Suppressor macrophage treated with lipopolysaccharide for 4 hours (primary cell): ENCODE data around the gene SLC40A1.
"Not testable (repeated sequence)": the region's sequence is repeated elsewhere in the genome, so short reads cannot be mapped to it uniquely, and the experiment has no call there.

Experiments used
- DNase-seq: peaks from one replicate; pipeline ENCODE4 v3.0.0-alpha.2; 2020

The SLC40A1 gene, protein sequence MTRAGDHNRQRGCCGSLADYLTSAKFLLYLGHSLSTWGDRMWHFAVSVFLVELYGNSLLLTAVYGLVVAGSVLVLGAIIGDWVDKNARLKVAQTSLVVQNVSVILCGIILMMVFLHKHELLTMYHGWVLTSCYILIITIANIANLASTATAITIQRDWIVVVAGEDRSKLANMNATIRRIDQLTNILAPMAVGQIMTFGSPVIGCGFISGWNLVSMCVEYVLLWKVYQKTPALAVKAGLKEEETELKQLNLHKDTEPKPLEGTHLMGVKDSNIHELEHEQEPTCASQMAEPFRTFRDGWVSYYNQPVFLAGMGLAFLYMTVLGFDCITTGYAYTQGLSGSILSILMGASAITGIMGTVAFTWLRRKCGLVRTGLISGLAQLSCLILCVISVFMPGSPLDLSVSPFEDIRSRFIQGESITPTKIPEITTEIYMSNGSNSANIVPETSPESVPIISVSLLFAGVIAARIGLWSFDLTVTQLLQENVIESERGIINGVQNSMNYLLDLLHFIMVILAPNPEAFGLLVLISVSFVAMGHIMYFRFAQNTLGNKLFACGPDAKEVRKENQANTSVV

DNA sequence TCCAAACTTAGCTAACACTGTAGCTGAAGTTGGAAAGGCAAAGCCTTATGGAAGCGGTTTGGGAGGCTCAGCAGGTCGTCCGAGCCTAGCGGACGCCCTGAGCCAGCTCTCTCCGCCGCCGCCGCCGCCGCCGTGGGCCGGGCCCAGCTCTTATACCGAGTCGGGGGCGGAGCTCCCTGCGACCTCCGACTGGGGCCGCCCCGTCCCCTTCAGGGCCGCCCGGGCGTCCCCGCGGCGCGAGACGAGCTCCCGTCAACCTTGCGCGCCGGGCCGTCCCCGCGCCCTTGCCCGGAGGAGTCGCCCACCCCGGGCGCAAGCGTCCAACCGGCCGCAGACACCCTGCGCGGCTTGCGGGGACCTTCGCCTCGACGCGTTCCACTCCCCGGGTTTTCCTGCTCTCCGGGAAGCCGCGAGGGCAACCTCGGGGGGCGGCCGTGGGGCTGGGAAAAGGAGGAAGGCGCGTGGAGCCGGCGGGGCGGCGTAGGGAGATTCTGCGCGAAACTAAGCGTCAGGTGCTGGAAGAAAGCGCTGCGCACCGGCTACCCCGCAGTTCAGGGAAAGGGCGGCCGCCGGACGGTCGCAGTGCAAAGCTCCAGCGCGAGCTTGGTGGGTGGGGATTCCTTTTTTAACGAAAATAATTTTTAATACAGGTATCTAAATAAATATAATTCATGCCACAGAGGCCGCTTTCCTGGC is at the start of gene SLC40A1:
Gene SLC40A1 (minus strand): TSS at position 129 of the 696 bp plus-strand sequence. CDS start 326 bp downstream, outside the sequence.
- peak; percentile 48 for DNase-seq

DNA sequence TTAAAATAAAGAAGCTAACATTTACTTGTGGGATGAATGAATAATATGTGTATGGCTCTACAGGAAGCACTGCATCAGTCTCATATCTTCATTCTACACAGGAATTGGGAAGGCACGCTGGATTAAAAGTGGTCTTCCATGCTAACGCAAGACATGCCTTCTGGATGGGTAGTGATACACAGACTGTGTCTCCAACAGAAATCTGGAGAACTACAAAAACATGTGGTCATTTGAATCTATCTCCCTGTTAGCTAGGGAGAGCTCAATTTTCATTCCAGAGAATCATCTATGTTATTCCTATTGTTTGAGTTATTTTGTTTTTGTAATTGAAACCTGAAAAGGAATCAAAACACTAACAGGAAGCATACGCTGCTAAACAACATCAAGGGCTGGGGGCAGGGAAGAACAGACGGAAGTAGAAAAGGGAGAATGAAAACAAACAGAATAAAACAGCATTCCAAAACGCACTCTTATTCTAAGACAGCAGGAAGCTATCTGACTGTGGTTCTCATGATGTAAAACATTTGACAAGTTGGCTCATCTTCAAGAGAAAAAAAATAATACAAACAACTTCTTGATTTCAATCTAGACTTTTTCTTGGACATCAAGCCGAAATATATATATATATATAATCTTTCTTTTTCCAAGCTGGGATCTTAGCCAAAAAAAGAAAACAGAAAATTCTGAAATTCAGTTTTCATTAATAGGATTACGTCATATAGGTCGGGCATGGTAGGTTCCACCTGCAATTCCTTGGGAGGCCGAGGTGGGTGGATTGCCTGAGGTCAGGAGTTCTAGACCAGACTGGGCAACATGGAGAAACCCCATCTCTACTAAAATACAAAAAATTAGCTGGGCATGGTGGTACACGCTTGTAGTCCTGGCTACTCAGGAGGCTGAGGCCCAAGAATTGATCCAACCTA is 49.2 kb upstream of the SLC40A1 start:
- DNase-seq, result no peak

DNA sequence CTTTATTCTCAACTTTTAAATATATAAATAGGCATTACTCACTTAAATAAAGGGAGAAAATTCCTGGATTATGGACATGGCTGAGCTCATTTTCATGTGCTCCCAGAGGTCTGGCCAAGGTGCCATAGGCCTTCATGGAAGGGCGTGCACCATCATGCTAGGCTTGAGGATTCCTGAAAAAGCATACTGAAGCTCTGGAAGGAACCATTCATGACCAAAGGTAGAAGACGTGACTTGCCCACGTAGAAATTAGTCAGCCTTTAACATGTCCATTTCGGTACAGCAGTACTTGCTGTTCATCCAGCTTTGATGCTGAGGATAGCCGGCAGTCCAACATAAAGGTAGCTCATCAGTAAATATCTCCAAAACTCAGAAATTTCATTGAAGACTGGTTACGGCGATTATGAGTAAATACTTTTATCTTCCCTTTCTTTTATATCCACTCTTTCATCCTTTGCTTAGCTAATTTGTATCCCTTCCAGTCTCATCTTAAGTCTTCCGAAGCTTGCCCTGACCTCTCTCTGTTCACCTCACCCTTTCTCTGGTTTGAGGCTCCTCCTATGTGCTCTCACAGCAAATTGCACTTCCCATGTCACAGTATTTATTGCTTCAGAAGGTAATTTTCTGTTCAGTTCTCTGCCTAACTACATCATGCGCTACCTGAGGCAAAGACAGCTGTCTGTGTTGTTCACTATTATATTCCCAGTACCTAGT is 48.4 kb upstream of the SLC40A1 start:
- DNase-seq, result no peak

DNA sequence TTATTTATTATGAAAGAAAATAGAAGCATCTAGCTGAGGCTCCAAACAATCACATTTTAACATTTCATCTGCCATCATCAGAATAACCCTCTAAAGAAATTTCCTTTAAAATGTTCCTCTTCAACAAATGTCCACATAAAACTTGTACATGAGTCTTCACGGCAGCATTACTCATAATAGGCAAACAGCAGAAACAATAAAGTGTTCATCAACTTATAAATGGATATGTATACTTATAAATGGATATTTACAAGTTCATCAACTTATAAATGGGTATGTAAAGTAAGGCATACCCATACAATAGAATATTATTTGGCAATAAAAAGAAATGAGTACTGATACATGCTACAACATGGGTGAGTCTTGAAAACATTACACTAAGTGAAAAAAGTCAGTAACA is 47.2 kb upstream of the SLC40A1 start:
- no peak for DNase-seq

DNA sequence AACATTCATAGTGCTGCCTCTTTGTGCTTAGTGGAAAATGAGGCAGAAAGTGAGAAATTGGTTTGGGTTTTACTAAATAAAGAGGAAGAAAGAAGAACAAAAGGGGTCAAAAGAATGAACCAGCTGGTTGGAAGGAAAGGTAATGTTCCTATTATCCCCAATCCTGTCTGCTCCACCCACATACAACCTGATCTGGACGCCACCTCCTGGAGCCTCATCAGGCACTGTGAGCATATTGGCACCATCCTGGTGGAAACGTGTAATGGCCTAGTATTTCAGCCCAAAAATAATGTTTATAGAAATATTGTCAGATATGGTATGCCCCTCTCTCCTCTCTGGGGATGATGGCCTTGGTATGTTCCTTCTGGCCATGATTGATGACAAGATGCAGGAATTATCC is 45.0 kb upstream of the SLC40A1 start:
- DNase-seq, result no peak

DNA sequence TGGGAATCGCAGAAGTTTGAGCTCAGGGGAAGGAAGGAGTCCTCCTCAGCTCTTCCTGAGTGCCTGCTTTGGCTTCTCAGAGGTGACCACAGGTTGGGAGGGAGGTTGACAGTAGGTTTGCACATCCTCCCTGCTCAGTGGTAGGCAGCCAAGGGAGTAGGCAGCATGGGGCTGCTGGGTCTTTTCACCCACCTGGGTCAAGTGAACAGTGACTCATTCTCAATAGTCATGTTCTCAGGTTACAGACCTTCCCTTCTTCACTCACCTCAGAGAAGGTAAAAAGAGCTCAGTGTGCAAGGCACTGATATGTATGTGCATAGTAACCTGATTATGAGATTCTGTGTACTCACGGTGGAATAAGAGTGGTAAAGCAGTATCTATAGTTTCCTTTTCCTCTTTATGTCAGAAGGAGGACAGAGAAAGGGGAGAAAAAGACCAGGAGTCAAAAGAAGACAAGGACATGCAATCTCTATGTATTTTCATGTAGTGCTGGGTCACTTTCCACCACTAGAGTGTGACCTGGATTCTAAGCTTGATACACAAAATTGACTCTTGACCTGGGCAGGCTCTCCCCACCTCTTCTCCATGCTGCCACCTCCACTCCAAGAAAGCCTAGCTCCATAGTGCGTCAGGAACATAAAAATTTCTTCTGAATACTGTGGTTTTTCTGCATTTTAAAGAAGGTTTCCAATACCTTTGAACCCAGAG is 44.2 kb upstream of the SLC40A1 start:
- DNase-seq, result no peak

DNA sequence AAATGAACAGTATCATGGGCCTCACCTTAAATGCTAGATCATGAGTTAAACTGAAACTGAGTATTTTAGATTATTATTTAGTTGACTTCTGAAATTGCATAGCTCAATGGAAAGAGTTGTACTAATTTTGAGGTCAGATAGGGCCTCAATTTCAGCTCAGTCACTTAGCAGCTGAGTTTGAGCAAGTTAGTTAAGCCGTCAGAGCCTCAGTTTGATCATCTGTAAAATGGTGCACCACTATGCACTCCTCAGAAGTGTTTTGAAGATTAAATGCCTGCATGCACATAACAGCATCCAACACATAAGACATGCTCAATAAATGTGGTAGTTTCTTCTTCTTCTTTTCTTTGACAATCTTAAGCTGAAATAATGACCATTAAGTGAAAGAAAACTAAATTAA is 42.5 kb upstream of the SLC40A1 start:
- no peak for DNase-seq

DNA sequence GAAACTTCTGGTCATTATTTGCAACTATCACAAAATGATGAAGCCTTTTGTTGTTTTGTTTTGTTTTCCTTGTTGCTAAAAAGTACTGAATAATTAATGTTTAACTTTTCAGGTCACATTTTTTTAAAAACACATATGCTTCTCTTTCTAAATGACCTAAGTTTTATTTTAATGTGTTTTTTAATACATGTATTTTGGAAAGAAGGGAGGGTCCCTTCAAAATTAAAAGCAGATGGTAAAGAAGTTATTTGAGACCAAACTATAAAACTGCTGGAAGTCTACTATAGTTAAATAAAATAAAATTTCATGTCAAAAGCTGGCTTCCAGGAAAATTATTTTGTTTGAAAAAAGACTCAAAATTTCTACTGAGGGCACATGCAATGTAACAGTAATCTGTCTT is 41.2 kb upstream of the SLC40A1 start:
- no peak for DNase-seq

DNA sequence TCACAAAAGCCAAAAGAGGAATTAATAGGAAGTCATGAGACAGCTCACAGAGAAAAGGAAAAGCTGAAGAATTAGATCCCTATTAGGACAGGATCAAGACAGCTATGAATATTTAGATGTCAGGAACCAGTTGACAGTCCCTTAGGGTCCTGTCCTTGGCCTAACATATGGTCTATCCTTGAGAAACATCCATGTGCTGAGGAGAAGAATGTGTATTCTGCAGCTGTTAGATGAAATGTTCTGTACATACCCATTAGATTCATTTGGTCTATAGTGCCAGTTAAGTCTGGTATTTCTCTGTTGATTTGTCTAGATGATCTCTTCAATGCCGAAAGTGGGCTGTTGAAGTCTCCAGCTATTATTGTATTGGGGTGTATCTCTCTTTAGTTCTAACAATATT is 37.6 kb upstream of the SLC40A1 start:
- no peak for DNase-seq

DNA sequence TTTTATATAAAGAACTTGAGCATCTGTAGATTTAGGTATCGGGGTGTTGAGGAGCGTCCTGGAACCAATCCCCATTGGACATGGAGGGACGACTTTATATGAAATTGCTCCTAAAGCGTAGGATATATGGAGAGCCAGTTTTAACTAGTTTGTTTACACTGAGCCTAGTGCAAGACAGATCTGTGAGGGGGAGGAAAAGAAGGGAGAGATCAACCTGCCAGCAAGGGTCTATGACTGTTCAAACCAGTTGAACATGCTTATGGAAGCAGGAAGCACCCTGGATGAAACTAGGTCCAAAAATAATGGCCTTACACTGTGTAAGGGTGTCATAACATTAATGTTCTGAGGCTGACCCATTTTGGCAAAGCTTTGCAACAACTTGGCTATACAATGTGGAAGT is 34.0 kb upstream of the SLC40A1 start:
- no peak for DNase-seq

DNA sequence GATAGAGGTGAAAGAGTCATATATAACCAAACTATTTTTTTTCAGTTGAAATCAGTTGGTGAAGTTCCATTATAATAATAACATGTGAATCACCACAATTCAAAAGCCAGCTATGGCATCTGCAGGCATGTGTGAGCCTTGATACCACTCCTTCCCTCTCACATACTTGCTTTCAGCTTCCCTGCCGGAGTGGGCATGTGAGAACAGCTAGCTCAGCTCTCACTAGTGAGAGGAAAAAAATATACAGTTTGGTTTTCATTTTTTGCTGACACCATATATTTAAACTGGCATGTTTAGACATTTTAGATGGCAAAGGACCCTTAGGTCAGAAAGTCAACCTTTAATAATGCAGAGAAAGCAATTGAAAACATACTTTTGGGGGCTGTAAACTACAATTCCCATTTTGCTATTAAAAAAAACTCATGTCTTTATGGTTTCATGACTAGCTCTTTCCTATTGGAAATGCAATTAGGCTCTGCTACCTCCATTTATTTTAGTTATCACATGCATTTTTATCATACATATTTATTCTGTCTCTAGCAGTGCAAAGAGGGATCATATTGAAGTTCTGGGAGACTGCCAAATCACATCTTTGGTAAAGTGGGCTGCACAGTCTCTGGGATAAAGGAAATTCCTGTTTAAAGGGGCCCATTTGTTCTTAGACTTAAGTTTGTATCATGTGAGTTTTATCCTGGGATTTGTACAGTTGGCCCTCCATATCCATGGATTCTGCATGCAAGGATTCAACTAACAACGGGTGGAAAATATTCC is 33.2 kb upstream of the SLC40A1 start:
- no peak for DNase-seq

DNA sequence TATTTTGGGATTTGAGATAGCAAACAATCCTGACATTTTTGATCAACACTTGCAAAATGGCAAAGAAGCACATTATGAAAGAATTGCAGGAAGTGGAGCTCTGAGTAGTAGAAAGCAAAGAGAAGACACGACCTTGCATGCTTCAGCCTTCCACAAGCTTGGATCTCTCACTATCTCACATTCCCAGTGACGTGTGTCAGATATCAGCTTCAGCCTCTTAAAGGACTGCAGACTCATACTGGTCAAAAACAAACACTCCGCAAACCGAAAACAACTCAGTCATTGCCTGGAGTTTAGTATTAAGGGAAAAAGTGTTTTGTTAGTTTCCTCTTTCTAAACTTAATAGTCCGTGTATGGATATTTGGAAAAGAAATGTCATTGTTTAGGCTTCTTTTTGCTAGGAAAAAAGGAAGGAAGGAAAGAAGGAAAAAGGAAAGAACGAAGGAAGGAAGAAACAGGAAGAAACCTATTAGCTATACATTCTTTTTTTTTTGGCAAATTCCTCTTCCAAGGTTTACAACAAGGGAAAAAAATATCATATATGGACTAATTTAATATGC is 32.6 kb upstream of the SLC40A1 start:
- DNase-seq, result peak; percentile 49

DNA sequence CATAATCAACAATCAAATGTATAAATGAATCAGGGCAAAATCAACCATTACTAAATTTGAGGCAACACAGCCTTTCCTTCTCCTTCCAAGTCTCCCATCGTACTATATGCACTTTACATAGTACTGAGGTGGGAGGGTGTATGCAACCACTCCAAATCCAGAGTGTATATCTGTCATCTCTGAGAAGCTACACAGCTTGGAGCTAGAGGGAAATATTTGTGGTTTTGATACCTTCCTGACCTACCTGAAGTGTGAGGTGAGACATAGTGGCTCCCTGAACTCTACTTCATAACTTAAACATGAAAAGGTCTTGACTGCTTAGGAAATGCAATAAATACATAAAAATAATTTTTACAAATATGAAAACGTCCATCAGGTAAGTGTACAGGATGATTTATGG is 30.1 kb upstream of the SLC40A1 start:
- DNase-seq, result no peak

DNA sequence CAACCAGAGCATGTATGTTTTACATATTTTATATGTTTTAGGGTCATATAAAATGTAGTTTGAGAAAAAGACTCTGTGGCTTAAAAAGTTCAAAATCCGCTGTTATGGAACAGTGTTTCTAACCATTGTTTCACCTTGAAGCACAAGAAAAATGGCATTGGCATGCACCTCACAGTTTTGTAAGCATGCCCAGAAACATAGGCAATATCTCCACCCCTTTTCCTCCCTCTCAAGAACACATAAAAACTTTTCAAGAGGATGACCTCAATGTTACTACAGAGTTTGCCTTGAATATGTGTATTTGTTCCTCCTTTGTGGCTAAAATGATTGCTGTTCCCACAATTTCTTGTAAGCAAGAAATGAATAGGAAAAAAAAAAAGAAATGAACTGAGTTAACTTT is 29.3 kb upstream of the SLC40A1 start:
- DNase-seq, result no peak

DNA sequence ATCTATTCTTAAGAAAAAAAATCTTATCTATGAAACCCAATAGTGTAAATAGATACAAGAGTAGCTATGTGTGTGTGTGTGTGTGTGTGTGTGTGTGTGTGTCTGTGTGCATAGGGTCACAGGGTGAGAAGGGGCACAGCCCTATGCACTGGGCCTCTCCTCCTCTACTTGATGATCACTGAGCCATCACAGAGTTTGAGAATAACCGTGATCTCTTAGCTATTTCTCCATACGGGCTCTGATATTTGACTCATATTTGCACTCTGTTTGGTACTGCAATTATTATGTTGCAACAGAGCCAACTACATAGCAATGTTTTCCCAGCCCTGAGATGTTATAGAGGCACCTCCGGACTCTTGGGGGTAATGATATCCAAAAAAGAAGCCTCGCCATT is 28.8 kb upstream of the SLC40A1 start:
- no peak for DNase-seq

DNA sequence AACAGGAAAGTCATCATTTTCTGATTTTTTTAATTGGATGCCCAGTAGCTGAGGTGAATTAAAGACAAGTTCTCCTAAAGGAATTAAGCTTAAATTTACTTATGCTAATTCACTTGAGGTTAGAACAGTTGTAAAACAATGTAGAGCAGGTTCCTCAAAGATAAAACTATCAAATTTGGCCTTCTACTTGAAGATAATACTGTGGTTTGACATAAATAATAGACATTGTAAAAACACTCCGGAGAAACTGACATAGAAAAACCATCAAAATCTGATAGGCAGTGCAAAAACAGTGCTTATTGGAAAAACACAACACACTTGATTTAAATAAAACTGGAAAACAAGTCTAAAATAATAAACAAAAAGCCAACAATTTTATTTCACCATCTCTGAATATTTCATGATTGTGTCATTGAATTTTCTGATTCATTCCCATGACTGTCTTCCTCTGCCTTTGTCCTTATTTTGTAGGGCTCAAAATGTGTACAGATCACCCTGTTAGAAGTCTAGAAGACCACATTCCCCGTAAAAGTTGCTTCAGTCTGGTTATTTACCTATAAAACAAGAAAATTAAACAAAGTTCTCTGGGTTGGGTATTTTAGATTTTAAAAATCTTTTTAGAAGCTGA is 28.3 kb upstream of the SLC40A1 start:
- no peak for DNase-seq

DNA sequence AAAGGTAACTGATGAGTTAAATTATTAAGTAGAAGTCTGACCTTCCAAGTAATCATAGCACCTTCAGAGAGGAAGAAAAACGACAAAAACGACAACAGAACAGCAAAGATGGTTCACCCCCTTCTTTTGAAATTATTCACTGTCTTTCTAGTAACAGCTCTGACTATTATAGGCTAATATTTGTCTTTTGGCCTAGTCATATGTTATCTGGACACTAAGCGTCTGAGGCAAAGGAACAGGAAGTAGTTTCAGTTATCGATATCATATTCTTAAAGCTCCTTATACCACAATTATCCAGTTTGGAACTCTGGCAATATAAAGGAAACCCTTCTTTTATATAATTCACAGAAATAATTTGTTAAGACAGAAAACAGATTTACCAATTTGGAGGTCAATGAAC is 27.6 kb upstream of the SLC40A1 start:
- DNase-seq, result no peak

DNA sequence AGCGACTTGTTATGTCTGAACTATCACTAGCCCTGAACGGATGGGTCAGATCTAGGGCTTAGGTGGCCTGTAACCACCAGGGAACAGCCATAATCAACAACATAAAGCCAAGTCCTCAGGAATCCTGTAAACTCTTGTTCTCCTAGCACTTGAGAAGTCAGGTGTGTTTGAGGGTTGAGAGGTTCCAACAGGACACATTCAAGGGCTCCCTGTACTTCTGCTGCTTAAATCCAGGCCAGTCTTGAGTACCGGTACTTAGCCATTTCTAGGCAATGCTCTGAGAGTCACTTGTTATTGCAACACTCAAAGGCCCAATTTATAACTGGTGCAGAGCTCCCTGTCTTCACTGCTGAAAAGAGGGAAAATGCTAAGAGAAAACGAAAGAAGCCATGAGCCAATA is 21.6 kb upstream of the SLC40A1 start:
- no peak for DNase-seq

DNA sequence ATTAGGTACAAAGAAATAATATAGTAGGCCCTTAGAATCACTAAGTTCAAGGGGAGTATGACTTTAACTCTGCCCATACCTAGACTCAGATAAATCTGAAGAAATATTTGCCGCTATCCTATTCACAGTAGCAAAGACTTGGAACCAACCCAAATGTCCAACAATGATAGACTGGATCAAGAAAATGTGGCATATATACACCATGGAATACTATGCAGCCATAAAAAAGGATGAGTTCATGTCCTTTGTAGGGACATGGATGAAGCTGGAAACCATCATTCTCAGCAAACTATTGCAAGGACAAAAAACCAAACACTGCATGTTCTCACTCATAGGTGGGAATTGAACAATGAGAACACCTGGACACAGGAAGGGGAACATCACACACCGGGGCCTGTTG is 21.1 kb upstream of the SLC40A1 start:
- not testable (repeated sequence) for DNase-seq

DNA sequence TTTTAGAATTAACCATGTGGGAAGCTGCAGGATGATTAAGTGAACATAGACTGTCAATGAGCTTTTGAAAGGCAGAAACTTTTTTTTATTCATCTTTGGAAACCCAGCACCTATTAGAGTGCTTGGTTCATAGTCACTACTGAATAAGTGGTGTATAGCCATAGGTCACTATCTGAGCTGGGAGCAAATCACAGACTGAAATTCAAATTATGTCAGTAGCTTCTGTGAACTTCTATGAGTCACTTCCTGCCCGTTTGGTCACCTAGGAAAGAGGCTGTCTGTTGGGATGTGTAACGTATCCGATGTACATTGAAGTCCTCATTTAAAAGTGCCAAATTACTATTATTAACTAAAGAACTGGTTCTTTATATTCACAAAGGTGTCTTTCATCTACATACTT is 20.5 kb upstream of the SLC40A1 start:
- DNase-seq, result no peak
